Hippocampal formation (tissue), 2 donors: ENCODE measurements around the gene PRSS2.
A peak's percentile ranks its signal among the peaks of the same experiment; 100 is the strongest.

Experiments
- DNase-seq, 2 donors: peaks; one replicate each; lab custom pipeline; 2025; lab: John Stamatoyannopoulos, UW

Gene PRSS2

DNA sequence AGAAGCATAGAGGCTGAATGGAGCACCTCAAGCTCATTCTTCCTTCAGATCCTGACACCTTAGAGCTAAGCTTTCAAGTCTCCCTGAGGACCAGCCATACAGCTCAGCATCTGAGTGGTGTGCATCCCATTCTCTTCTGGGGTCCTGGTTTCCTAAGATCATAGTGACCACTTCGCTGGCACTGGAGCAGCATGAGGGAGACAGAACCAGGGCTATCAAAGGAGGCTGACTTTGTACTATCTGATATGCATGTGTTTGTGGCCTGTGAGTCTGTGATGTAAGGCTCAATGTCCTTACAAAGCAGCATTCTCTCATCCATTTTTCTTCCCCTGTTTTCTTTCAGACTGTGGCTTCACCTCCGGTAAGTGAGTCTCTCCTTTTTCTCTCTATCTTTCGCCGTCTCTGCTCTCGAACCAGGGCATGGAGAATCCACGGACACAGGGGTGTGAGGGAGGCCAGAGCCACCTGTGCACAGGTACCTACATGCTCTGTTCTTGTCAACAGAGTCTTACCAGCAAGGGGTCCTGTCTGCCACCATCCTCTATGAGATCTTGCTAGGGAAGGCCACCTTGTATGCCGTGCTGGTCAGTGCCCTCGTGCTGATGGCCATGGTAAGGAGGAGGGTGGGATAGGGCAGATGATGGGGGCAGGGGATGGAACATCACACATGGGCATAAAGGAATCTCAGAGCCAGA is 31.0 kb downstream of the PRSS2 start:
- DNase-seq: no peak

DNA sequence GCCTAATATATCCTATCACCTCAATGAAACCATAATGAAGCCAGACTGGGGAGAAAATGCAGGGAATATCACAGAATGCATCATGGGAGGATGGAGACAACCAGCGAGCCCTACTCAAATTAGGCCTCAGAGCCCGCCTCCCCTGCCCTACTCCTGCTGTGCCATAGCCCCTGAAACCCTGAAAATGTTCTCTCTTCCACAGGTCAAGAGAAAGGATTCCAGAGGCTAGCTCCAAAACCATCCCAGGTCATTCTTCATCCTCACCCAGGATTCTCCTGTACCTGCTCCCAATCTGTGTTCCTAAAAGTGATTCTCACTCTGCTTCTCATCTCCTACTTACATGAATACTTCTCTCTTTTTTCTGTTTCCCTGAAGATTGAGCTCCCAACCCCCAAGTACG is 31.5 kb downstream of the PRSS2 start:
- DNase-seq: no peak

DNA sequence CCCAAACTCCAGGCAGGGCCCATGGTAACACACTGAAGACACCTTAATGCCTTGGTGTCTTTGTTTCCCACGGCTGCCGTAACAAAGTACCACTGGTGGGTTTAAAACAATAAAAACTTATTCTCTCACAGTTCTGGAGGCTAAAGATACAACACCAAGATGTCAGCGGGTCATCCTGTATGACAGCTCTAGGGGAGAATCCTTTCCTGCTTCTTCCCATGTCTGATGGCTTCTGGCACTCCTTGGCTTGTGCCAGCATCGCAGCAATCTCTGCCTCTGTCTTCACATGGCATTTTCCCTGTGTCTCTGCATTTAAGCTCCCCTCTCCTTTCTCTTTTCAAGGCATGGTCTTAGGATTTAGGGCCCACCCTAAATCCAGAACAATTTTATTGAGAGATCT is 33.1 kb downstream of the PRSS2 start:
- DNase-seq: no peak

DNA sequence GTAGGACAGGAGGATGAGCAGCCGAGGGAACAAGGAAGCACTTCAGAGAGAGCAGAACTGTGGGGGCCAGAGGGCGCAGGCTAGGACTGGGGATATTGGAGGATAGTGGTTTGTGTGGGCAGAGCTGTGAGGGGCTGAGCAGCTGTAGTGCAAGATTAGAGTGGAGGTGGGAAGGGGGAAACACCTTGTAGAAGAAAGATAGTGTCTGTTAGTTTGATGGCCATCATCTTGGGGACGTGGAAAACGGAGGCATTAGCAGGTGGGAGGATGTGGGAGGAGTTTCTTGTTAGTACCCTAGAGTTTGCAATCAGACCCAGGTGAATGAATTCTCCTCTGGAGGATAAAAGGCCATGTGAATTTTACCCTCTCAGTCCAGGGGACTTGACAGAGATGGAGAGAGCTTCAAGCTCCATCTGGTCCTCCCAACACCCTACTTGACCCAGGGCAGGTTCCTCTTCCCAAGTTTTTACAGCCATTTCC is 34.0 kb downstream of the PRSS2 start:
- DNase-seq: no peak

DNA sequence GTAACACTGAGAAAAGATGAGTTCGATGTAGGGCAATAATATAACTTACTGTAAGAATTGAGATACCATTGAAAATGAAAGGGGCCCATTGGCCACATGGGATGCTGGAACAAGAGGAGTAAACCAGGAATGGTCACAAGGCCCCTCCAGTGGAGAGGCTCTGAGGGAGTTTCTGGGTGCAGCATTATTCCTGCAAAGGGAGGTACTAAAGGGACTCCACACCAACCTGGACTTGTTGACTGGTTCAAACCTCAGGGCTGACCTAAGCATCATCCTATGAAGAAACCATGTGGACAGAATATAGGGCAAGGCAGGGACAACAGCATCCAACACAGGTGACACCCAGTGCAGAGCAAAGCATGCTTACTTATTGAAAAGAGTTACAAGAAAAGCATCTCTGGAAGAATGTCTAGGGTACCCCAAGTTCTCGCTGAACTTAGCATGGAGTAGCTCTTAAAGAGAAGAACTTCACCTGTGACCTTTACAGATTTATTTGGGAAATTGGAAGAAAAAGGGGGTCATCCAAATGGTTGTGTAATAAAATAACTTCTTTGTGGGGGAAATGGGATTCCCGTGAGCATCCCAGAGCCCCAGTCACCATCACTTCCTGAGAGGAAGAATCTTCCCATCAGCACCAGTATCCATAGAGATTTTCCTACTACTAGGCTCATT is 34.7 kb downstream of the PRSS2 start:
- no peak for DNase-seq

DNA sequence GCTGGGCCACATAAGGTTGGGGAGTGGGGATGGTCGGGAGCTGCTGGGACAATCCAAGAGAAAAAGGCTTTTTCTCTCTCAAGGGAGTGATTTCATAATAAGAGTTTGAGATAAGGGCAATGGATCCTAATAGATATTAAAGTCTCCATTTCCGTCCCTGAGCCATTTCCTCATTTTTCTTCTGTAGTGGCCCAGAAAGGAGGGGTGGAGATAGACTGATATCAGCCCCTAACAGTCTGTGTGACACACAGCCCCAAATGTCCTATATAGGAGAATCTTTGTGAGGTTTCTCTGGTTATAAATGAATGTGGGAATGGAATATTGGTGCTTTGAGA is 35.2 kb downstream of the PRSS2 start:
- DNase-seq: no peak

DNA sequence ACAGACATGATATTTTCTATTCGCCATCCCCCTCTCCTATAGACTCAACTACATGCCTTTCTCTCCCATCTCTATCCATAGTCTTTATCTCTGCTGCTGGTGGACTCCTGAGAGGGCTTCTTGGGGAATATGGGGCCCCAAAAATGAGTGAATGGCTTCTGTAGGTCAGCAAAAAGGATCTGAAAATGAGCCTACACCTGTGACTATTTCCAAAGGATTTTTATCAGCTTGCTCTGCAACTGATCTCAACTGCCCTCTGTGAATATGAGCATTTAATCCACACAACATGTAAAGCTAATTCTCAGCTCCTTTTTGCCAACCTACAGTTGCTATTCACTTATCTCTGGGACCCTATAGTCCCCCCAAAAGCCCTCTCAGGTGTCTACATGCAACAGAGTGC is 36.2 kb downstream of the PRSS2 start:
- no peak for DNase-seq

DNA sequence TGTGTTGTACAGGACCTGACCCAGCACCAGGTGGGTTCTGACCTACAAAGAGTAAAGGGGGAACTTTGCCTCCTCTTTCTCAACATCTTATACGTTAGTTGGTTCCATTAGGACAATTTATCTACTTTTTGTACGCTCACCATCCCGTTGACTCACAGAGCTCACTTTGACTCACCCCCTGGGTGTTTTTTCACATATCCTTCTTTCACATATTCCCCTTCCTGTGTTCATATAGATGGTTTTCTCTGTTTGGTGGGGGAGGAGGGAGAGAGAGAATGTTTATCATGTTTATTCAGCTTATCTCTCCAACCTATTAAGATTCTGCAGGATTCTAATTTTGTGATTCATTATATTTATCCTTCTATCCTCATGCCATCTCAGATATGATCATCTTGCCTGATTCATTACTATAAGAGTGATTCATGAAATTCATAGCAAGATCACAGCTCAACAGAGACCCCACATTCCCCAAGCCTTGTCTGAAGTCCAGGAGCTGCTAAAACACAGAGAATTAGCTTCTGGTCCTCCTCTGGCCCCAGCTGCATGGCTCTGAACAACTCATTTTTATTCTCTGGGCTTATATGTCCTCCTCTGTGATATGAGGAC is 37.2 kb downstream of the PRSS2 start:
- no peak for DNase-seq

DNA sequence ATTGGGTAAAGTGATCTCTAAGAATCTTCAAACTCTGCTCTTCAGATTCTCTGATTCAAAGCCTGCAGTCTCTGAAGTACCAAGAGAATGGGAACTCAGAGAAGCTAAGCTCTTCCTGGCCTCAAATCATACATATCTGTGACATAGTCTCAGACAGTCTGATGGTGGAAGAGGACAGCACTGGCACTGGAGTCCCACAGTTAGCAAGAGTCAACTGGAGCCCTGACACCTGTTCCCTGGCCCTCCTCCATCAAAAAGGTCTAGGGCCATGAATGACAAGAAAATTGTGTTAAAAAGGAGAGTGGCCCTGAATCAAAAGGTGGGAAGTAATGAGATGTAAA is 37.7 kb downstream of the PRSS2 start:
- no peak for DNase-seq

DNA sequence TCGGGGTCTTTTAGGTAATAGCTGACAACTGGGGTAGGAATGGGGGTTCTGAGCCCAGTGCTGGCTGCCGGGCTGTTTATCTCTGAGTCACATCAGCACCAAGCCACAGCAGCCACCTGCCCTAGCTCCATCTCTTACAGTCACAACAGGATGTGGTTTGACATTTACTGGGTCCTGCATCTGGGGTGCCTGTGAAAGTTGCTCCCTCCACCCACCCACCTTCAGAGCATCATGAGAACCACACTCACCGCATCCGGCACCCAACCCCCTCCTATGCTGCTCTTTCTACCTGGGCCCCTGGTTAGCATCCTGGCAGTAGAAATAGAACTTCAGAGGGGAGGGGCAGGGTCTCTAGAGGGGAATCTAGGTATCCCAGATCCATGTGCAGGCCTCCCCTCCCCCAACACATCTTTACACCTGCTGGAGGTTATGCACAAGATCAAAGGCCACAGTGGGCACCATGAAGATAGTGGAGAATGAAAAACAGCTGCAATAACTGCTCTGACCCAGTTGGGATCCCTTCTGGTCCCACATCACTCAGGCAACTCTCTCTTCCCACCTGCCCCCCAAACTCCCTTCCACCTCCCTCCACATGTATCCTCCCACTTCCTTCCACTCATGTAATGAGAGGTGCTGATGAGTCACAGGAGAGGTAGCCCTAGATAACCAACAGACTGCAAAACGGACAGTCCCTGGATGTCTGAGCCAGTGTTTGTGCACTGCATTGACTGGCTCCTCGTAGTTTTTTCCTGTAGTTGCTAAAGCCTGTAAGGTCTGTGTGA is 38.2 kb downstream of the PRSS2 start:
- no peak for DNase-seq

DNA sequence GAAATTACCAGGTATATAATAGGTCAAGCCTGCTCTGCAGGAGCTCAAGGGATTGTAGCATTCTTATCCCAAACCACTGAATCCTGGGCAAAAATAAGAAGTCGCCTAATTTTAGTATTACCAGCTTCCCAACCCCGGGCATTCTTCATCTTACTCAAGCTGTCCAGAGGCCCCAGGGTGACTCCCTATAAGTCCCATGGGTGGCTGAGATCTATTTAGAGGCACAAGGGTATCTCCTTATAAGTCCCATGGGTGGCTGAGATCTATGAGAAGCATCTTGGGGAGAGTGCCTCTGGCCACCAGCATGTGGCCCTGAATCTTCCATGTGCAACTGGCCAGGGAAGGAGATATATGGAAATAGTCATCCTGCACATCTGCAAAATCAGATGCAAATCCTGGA is 38.9 kb downstream of the PRSS2 start:
- no peak for DNase-seq

DNA sequence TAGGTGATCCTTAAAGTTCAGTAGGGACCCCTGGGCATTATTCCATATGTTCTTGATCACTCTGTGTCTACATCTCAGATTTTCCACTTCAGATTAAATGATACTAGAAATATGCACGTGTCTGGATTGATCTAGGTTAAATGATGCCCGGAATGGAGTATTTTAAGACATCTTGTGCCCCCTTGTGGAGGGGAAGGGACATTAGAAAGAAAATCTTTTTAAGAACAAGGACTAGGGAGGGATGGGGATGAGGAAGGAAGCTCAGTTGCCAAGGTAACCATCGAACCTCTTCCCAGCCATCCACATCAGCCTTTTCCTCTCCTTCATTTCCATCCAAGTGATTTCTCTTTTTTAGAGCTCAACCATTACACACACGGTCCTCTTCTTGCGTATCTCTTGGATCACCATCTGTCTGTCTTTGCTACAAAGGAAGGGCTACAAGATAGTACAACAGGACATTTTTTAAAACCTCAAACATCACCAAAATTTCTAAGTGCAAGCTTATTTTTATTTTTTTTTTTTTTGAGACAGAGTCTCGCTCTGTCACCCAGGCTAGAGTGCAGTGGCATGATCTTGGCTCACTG is 40.5 kb downstream of the PRSS2 start:
- DNase-seq: peak in 1 of 2 donors; percentile 64

DNA sequence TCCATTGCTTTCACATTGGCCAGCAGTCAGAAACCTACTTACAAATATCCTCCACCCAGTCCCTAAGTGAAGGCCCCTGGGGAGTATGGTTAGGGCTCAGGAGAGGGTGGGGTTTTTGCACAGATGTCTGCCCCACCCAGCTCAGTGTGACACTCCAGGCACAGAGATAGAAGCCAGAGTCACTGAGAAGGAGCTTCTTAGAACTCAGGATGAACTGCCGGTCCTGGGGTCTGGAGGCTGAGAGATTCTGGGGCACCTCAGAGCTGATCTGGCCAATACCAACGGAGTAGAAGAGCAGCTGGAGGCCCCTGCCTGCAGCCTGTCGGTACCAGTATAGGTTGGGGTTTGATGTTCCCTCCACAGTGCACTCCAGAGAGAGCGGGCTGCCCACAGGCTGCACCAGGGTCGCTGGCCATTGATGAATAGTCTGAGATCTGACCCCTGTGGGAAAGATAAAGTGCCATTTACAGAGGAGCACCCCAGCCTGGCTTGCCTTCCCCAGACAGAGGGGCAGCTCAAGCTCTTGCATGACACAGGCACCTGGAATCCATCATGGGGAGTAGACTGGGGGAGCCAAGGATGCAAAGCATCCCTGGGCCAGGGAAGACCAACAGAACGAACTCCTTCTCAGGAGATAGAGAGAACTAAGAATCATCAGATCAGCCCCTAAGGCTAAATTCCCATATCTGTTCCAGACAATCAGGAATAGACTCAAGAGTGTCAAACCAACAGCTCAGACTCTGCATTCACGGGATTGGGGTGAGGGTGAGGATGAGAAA is 41.9 kb downstream of the PRSS2 start:
- DNase-seq: no peak

DNA sequence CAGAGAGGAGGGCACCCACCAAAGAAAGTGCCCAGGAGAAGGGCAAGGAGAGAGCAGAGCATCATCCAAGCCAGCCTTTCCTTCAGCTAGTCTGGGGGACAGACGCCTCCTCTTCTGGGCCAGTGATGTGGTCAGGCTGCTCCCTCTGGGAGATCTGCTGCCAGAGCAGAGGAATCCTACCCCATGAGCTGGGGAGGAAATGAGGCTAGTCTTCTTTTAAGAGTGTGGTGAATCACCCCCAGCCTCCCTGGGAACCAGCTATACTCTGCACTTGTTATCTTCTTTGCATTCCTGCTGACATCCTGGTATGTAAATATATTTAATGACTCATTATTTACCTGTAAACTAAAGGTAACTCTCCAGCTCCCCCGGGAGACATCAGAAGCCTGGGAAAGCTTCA is 42.5 kb downstream of the PRSS2 start:
- no peak for DNase-seq

DNA sequence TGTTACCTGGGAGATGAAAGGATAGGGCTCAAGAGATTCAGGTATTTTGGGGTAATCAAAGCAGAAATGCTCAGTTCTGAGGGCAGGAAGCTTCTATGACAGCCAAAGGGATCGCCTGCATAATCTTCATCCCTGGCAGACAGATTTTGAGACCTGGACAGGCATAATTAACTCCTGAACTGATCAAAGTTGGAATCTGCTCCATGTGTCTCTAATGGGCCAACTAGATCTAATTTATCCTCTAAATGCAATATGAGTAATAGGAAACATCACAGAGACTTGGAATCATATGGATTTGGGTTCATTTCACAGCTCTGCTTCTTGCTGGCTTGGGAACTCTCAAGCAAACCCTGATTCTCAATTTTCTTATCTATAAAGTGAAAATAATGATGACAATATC is 42.9 kb downstream of the PRSS2 start:
- no peak for DNase-seq

DNA sequence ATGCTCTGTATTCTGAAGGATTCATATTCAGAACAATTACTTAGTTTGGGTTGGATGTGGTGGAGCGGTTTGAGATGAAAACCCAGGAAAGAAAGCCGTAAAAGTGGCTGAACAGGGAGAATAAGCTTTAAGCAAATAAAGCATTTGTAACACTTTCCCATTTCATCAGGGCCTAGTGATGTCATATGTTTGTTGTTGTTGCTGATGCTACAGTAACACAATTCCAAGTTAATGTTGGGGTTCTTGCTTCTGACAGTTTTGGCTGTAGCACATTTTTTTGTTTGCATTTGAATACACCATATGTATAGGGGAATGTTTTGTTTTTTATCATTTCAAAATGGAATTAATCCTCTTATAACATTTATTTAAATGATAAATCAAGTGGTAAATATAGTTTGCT is 43.7 kb downstream of the PRSS2 start:
- DNase-seq: no peak

DNA sequence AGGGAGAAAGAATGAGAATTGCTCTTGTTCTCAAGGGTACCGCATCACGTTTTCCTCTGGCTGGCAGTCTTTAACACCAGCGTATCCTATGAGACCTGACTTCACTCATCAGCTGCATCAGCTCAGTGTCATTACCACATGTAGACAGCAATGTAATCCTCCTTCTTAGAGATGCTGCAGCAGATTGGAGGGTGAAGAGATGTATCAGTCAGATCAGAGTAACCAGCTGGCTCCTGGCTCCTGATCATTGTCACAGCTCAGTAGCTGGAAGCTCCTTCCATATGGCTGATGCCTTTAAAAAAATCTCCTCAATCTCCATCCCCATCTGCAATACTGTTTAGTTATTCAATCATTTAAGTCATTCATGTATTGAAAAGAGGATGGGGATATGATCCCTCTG is 44.4 kb downstream of the PRSS2 start:
- DNase-seq: peak in 1 of 2 donors; percentile 13

DNA sequence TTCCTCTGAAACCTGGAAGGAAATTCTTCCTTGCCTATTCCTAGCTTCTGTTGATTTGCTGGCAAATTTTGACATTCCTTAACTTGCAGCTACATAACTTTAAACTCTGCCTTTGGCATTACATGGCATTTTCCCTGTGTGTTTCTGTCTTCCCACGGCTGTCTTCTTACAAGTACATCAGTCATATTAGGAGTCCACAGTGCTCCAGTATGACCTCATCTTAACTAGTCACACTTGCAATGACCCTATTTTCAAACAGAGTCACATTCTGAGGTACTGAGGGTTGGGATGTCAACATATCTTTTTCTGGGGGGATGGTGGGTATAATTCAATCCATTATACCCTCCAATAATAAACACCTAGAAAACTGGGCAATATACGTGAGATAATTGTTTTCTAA is 46.7 kb downstream of the PRSS2 start:
- no peak for DNase-seq

DNA sequence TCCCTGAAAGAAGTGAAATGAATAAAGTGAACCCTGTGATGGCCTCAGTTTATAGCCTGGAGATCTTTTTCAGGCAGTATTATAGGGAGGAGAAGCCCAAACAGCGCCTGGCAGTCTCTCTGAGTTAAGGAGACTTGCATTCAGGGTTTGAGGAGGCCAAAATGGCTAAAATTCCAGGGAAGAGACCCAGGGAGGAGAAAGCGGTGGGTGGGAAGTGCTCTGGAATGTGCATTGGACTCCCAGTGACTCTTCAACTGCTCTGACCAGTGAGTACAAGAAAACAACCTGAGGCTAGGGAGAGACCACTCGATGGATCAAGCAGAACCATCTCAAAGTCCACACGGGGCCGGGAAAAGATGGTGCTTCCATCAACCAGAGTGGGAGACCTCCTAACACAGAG is 48.8 kb downstream of the PRSS2 start:
- DNase-seq: no peak

DNA sequence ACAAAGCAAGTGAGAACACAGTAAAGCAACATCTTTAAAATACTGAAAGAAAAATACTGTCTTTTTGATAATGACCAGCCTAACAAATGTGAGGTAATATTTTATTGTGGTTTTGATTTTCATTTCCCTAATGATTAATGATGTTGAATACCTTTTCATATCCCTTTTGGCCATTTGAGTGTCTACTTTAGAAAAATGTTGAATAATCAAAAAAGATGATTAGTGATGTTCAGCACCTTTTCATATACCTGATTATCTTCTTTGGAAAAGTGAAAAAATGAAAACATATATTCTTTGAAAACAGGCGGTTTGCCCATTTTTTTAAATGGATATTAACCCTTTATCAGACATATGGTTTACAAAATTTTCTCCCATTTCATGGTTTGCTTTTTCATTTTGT is 51.9 kb downstream of the PRSS2 start:
- DNase-seq: no peak
